GM19455 (cell line): ENCODE measurements around the gene CEP128.

ENCODE experiments used
- ATAC-seq: cut with Tn5 transposase; IDR thresholded peaks from one replicate; pipeline ENCODE4 v1.9.1; 2021; ENCODE audit not compliant: unreplicated experiment

CEP128 gene

GRCh38 chr14:80494769-80495168, 446.8 kb downstream of the CEP128 start:
- ATAC-seq = no peak

GRCh38 chr14:80493620-80494019, 447.9 kb downstream of the CEP128 start:
- no peak for ATAC-seq

- ATAC-seq = no peak
These were observed 449.9 kb downstream of the CEP128 start for GRCh38 chr14:80491650-80492049.

- ATAC-seq = peak; percentile 86
These were observed 450.4 kb downstream of the CEP128 start for GRCh38 chr14:80491131-80491530.

DNA sequence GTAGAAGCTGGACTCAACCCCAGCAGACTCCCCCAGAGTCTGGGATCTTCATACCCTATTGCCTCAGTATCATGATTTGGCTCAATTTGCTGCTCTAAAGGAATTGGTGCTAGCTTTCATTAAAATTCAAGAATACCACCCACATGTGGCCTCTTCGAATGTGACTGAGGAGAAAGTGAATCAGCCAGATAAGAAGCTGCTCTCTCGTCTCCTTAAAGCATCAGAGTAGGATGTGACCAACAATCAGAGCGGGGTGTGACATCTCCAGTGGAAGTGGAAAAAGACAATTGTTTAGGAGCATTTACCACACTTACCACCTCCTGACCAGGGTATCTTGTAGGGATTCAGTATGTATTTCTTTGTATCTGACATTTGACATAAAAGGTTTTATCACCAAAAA, 452.0 kb downstream of the CEP128 start:
- ATAC-seq = no peak

DNA sequence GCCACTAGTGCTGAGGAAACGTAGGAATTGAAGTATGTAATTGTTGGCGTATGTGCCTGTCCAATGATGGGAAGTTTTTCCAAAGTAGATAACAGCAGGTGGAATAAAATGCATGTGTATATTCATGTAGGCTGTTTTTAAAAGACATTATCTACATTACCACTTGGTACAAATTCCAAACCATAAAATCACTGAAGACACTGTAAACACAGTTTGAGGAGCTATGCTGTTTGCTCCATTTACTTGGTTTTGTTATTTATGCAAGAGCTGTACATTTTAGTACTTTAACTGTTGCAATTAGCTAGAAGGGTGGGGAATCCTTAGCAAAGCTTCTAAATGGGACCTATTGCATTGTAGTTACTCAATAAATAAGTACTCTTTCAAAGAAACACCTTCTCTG, 455.8 kb downstream of the CEP128 start:
- ATAC-seq = no peak

DNA sequence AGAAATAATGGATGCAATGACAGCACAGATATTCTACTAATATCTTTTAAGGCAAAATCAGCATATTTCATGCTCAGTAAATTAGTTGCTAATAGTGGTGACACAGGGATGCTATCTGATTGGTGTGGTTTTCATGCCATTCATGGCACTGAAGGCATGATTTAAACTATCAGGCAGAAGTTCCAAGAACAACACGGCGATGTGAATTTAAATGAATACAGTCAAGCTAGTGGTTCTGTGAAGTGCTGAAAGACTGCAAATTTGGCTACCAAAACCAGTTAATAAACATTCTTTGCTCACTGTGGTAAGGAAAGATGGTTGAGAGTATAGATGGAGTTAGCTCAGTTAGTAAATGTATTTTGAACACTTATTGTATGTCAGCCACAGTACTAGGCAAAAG, 458.2 kb downstream of the CEP128 start:
- no peak for ATAC-seq

- no peak for ATAC-seq
These were observed 464.0 kb downstream of the CEP128 start for GRCh38 chr14:80477388-80478160.

- no peak for ATAC-seq
These were observed 466.5 kb downstream of the CEP128 start for GRCh38 chr14:80475074-80475473.

DNA sequence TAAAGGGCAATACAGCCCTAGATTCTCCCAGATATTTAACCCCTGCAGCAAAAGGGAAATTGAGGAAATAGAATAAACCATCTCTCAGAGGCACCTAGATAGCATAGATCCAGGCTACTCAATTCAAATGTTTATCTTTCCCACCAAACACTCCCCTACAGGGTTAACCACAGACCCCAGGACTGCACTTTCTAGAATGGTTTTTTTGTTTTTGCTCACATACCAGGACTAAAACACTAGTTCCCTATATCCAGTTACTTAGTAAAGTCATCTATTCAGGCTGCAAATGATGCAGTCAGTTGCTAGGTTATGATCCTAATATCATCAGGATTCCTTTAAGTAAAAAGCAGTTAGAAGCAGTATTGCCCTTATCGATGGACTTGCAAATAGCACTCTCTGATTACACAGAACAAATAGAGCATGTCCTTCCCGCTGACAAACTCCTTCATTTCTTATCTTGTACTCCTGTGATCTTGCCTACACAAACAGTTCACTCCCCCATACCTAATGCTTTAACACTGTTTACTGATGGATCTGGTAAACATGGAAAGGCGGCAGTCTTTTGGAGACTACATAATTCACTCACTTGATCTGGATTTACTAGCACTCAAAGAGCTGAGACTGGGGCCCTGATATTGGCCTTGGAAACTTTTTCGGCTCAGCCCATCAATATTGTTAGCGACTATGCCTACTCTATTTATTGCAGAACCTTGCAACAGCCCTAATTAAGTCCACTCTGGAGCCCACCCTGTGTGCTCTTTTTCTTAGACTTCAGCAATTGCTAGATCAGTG, 473.0 kb downstream of the CEP128 start:
- ATAC-seq = no peak

DNA sequence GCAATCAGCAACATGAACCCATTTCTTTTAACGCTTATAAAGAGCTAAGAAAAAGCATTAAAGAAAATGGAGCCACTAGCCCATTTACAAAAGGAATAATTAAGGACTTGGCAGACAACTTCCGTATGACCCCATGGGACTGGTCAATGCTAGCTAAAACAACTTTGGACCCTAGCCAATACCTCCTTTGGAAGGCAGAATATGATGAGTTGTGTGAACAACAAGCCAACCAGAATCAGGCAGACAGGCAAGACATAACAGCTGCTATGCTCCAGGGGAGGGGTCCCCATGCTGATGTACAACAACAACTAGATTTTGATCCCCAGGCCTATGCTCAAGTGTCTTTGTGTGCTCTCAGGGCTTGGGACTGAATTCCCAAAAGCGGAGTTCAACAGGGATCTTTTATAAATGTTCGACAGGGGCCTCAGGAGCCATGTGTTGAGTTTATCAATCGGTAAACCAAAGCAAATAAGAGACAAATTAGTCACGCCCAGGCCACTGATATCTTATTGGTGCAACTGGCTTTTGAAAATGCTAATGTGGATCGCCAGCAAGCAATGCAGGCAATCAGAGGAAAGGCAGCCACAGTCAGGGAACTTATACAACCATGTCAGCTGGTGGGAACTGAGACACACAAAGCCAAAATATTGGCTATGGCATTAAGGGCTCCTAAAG, 475.9 kb downstream of the CEP128 start:
- no peak for ATAC-seq

- no peak for ATAC-seq
These were observed 476.9 kb downstream of the CEP128 start for GRCh38 chr14:80464531-80465149.

- no peak for ATAC-seq
These were observed 485.3 kb downstream of the CEP128 start for GRCh38 chr14:80456209-80456608.

DNA sequence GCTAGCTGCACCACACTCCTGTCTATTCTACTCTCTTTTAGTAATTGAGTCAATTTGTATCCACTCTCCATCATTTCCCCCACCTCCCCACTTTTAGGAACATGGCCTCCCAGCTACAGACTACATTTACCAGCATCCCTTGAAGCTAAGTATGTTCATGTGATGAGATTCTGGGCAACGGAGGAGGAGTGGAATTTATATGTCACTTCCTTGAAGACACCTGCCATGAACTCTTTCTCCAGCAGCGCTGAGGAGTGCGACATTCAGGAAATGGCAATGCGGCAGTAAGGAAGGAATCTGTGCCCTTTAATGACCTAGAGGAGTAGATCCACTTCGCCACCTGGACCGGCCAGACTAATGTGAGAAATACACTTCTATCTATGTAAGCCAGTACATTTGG, 486.5 kb downstream of the CEP128 start:
- no peak for ATAC-seq

DNA sequence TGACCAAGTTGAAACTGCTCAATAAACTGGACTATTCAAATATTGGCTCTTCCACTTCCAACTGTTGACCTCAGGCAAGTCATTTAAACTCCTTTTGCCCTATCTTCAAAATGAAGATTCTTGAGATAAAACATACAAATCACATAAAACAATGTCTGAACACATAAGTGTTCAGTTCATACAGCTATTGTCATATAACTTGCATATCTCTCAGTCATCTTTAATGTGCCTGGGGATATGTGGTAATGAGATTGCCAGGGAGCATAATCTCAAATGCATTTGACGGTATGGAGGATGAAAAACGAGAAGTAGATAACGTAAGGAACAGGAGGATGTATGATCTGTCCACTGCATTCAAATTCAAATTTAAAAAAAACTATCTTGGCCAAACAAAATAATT, 493.3 kb downstream of the CEP128 start:
- no peak for ATAC-seq

- no peak for ATAC-seq
These were observed 494.1 kb downstream of the CEP128 start for GRCh38 chr14:80447392-80447791.
